Measurements from ENCODE around the gene IGFBPL1. TPM values are rescaled to one million over a fixed set of nuclear protein-coding genes. Genes with fewer than 3 reads are reported as not detected.
A peak's percentile ranks its signal among the peaks of the same experiment; 100 is the strongest.

The IGFBPL1 gene
- total and polyA plus RNA-seq, 8 donors, result 1.2 to 5.9 (median 1.6) TPM

- Histone ChIP-seq H3K27ac (peak overlapping the region in 1 of 2 donors; percentile 44), H3K4me1 (peaks cover 0 to 12% of the 10 kb centered on the region in 2 donors), H3K36me3 (no peaks in the 10 kb centered on the region), H3K9me3 (no peaks in the 10 kb centered on the region), H3K4me3 (no peak overlapping the region), H3K27me3 (no peaks in the 10 kb centered on the region)
- intact Hi-C loops (cut with DNase I), result no loop called here
- ATAC-seq, result no peak
- no peak for DNase-seq
- TF ChIP-seq, protein P1, sequence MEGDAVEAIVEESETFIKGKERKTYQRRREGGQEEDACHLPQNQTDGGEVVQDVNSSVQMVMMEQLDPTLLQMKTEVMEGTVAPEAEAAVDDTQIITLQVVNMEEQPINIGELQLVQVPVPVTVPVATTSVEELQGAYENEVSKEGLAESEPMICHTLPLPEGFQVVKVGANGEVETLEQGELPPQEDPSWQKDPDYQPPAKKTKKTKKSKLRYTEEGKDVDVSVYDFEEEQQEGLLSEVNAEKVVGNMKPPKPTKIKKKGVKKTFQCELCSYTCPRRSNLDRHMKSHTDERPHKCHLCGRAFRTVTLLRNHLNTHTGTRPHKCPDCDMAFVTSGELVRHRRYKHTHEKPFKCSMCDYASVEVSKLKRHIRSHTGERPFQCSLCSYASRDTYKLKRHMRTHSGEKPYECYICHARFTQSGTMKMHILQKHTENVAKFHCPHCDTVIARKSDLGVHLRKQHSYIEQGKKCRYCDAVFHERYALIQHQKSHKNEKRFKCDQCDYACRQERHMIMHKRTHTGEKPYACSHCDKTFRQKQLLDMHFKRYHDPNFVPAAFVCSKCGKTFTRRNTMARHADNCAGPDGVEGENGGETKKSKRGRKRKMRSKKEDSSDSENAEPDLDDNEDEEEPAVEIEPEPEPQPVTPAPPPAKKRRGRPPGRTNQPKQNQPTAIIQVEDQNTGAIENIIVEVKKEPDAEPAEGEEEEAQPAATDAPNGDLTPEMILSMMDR (IDR thresholded peaks at IDR 0.05), result no peak
Measured at GRCh38 chr9:38390442-38390841, 33.8 kb downstream of the IGFBPL1 start.

- Histone ChIP-seq H3K4me1 (peaks cover 0 to 12% of the 10 kb centered on the region in 2 donors), H3K4me3 (no peak overlapping the region), H3K36me3 (no peaks in the 10 kb centered on the region), H3K9me3 (no peaks in the 10 kb centered on the region), H3K27ac (peak overlapping the region in 1 of 2 donors; percentile 33), H3K27me3 (no peaks in the 10 kb centered on the region)
- TF ChIP-seq, protein P1 (IDR thresholded peaks at IDR 0.05), result no peak
- ATAC-seq (no peak), DNase-seq (no peak)
- intact Hi-C loops (cut with DNase I), result no loop called here
Measured at GRCh38 chr9:38389313-38389712, 34.9 kb downstream of the IGFBPL1 start.

- TF ChIP-seq, protein P1 (IDR thresholded peaks at IDR 0.05), result no peak
- Histone ChIP-seq H3K9me3 (no peaks in the 10 kb centered on the region), H3K27me3 (no peaks in the 10 kb centered on the region), H3K4me3 (no peak overlapping the region), H3K36me3 (no peaks in the 10 kb centered on the region), H3K27ac (peak overlapping the region in 1 of 2 donors; percentile 33), H3K4me1 (peaks cover 0 to 11% of the 10 kb centered on the region in 2 donors)
- intact Hi-C loops (cut with DNase I), result no loop called here
- DNase-seq (no peak), ATAC-seq (no peak)
Measured at GRCh38 chr9:38388283-38389223, 35.7 kb downstream of the IGFBPL1 start.

DNA sequence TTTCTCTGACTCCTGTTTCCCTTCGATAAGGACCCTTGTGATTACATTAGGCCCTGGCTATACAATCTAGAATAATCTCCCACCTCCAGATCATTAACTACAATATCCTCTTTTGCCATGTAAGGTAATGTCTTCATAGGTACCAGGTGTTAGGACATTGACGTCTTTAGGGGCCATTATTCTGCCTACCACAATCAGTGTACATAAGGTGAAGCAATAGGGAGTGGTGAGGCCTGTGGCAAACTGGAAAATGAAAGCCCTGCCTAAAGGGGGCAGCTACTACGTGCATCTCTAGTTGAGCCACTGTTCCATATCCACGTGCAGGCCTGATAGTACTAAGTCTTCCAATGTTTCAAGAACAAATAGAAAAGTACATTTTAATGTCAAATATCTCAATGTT lies 36.5 kb downstream of the IGFBPL1 start:
- ATAC-seq (no peak), DNase-seq (no peak)
- Histone ChIP-seq H3K36me3 (no peaks in the 10 kb centered on the region), H3K4me1 (peaks cover 0 to 8% of the 10 kb centered on the region in 2 donors), H3K27ac (no peak overlapping the region), H3K27me3 (no peaks in the 10 kb centered on the region), H3K4me3 (no peak overlapping the region), H3K9me3 (no peaks in the 10 kb centered on the region)
- TF ChIP-seq, protein P1 (IDR thresholded peaks at IDR 0.05), result no peak
- intact Hi-C loops (cut with DNase I), result no loop called here

GRCh38 chr9:38387066-38387465 lies 37.2 kb downstream of the IGFBPL1 start:
- Histone ChIP-seq H3K36me3 (no peaks in the 10 kb centered on the region), H3K27ac (no peak overlapping the region), H3K9me3 (no peaks in the 10 kb centered on the region), H3K27me3 (no peaks in the 10 kb centered on the region), H3K4me3 (no peak overlapping the region), H3K4me1 (peaks cover 0 to 6% of the 10 kb centered on the region in 2 donors)
- TF ChIP-seq, protein P1 (IDR thresholded peaks at IDR 0.05), result no peak
- intact Hi-C loops (cut with DNase I), result no loop called here
- ATAC-seq, result no peak
- DNase-seq, result no peak
